PC-9 (cell line): Measurements from ENCODE around the gene MED22. TPM values are rescaled to one million over a fixed set of nuclear protein-coding genes. Genes with fewer than 3 reads are reported as not detected.

Experiments used
- BruUV-seq: library from RNA; stranded (reverse); fragments of 400-500 nt; replicated peaks from 2 replicates; lab custom pipeline; 2021; lab: Mats Ljungman, UMichigan
- CTCF ChIA-PET: fragments of 300-600 bp; sonication (Branson Sonifier 250); formaldehyde crosslinking; loops from one replicate; lab custom pipeline; 2022; ENCODE audit warnings: antibody characterized with exemption; lab: Charles Lee
- POLR2A ChIA-PET: fragments of 300-600 bp; sonication (Branson Sonifier 250); formaldehyde crosslinking; loops from one replicate; lab custom pipeline; 2022; ENCODE audit warnings: antibody characterized with exemption; ENCODE audit not compliant: unreplicated experiment; lab: Charles Lee
- DNase-seq, 2 experiments: peaks; one replicate each; pipeline versions ENCODE4 v3.0.0 to v3.0.0-alpha.2; 2015 to 2022; ENCODE audit warnings: mixed read lengths in 1 of 2
- H2AFZ ChIP-seq: fragments of 200-600 bp; sonication (generic); 2 replicates; pipeline ENCODE4 v1.8.1; 2017; ENCODE audit warnings: antibody characterized with exemption
- H3F3A ChIP-seq: fragments of 200-600 bp; sonication (generic); 2 replicates; pipeline ENCODE4 v1.8.1; 2017; ENCODE audit warnings: antibody characterized with exemption, mild to moderate bottlenecking, low read depth; ENCODE audit not compliant: insufficient read depth
- H3K27ac ChIP-seq: fragments of 200-600 bp; sonication (generic); 2 replicates; pipeline ENCODE4 v1.6.1; 2016; ENCODE audit warnings: mixed run types
- H3K27me3 ChIP-seq: fragments of 200-600 bp; sonication (generic); 2 replicates; pipeline ENCODE4 v1.6.1; 2016; ENCODE audit warnings: low read depth, mixed run types; ENCODE audit not compliant: insufficient read depth
- H3K36me3 ChIP-seq: fragments of 200-600 bp; sonication (generic); 2 replicates; pipeline ENCODE4 v1.6.1; 2016; ENCODE audit warnings: low read depth, mixed run types
- H3K4me1 ChIP-seq: fragments of 200-600 bp; sonication (generic); replicated peaks from 2 replicates; pipeline ENCODE4 v1.6.1; 2016; ENCODE audit warnings: mixed run types; ENCODE audit not compliant: insufficient read depth
- H3K4me2 ChIP-seq: fragments of 200-600 bp; sonication (generic); 2 replicates; pipeline ENCODE4 v1.6.1; 2017; ENCODE audit warnings: mixed run types
- H3K4me3 ChIP-seq: fragments of 200-600 bp; sonication (generic); 2 replicates; pipeline ENCODE4 v1.6.1; 2016; ENCODE audit warnings: mixed run types
- H3K79me2 ChIP-seq: fragments of 200-600 bp; sonication (generic); 2 replicates; pipeline ENCODE4 v1.6.1; 2017; ENCODE audit warnings: low read depth, mixed run types
- H3K9me2 ChIP-seq: fragments of 200-600 bp; sonication (generic); 2 replicates; pipeline ENCODE4 v1.8.1; 2017; ENCODE audit warnings: mild to moderate bottlenecking; ENCODE audit not compliant: insufficient read depth
- H3K9me3 ChIP-seq: fragments of 200-600 bp; sonication (generic); 2 replicates; pipeline ENCODE4 v1.8.1; 2016; ENCODE audit warnings: low read depth; ENCODE audit not compliant: insufficient read depth
- H4K20me1 ChIP-seq: fragments of 200-600 bp; sonication (generic); 2 replicates; pipeline ENCODE4 v1.8.1; 2017; ENCODE audit not compliant: insufficient read depth
- CTCF ChIP-seq: fragments of 200-600 bp; sonication (generic); conservative IDR thresholded peaks from 2 replicates; pipeline ENCODE4 v1.6.1; 2017; ENCODE audit warnings: mixed run types, antibody characterized with exemption, mild to moderate bottlenecking, moderate library complexity
- EZH2 ChIP-seq: fragments of 200-600 bp; sonication (generic); IDR thresholded peaks from 2 replicates; pipeline ENCODE4 v1.8.0; 2017; ENCODE audit warnings: antibody characterized with exemption, low read depth
- intact Hi-C: fragments of 100-400 bp; cut with micrococcal nuclease; formaldehyde crosslinking; loops from one replicate; pipeline ENCODE4 v1.10.0; 2022; ENCODE audit not compliant: unreplicated experiment
- total RNA-seq: library from RNA; stranded (reverse); gene quantifications from 2 replicates; pipeline ENCODE4 v1.2.3, GENCODE V29; 2021

MED22 gene
- total RNA-seq, 1 experiment from 2014 or later: 38.7 TPM

DNA sequence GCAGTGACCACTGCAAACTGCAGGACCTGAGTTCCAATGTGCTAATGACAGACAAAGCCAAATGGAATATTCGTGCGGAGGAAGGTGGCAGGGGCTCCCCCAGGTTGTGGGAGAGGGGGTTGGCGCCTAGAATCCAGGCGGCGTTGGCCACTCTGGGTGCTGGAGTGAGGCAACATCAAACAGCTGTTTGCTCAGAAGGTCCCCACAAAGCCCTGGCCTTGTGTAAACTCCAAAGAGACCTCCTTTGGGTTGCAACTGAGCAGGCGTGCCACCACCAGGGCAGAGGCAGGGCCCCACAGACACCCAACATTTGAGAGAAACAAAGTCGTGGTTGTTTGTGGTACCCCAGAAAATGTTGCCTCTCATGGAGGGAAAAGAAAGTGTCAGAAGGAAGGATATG, 42.8 kb upstream of the MED22 start:
- Histone ChIP-seq H3K4me1 (no peaks in the 10 kb centered on the region), H2AFZ (no peak overlapping the region), H3K4me3 (no peak overlapping the region), H3K9me2 (no peaks in the 10 kb centered on the region), H3F3A (no peaks in the 10 kb centered on the region), H3K36me3 (no peaks in the 10 kb centered on the region), H4K20me1 (no peaks in the 10 kb centered on the region), H3K27me3 (peaks cover 36% of the 10 kb centered on the region), H3K79me2 (no peaks in the 10 kb centered on the region), H3K27ac (no peak overlapping the region), H3K9me3 (no peaks in the 10 kb centered on the region), H3K4me2 (no peak overlapping the region)
- POLR2A ChIA-PET: no interaction called here
- no peak for DNase-seq
- TF ChIP-seq CTCF (no peak), EZH2 (no peak)
- CTCF ChIA-PET: no interaction called here
- BruUV-seq: no TSS peak
- intact Hi-C loops: no loop called here

GRCh38 chr9:133389562-133389961, 41.6 kb upstream of the MED22 start:
- no TSS peak for BruUV-seq
- Histone ChIP-seq H3F3A (no peaks in the 10 kb centered on the region), H3K36me3 (no peaks in the 10 kb centered on the region), H3K4me3 (no peak overlapping the region), H3K27ac (no peak overlapping the region), H3K79me2 (no peaks in the 10 kb centered on the region), H4K20me1 (no peaks in the 10 kb centered on the region), H3K9me2 (no peaks in the 10 kb centered on the region), H3K9me3 (no peaks in the 10 kb centered on the region), H3K4me1 (no peaks in the 10 kb centered on the region), H2AFZ (no peak overlapping the region), H3K27me3 (peaks cover 24% of the 10 kb centered on the region), H3K4me2 (no peak overlapping the region)
- TF ChIP-seq CTCF: no peak
- TF ChIP-seq EZH2: no peak
- DNase-seq: no peak
- ChIA-PET CTCF (interaction anchor here (0.6 kb wide), 1 partner anchor 498 kb away, joined by 4 read pairs; no protein-coding TSS in a partner anchor), POLR2A (interaction anchor here (0.7 kb wide), 1 partner anchor 362 kb away, joined by 8 read pairs; no protein-coding TSS in a partner anchor)
- intact Hi-C loops: no loop called here

DNA sequence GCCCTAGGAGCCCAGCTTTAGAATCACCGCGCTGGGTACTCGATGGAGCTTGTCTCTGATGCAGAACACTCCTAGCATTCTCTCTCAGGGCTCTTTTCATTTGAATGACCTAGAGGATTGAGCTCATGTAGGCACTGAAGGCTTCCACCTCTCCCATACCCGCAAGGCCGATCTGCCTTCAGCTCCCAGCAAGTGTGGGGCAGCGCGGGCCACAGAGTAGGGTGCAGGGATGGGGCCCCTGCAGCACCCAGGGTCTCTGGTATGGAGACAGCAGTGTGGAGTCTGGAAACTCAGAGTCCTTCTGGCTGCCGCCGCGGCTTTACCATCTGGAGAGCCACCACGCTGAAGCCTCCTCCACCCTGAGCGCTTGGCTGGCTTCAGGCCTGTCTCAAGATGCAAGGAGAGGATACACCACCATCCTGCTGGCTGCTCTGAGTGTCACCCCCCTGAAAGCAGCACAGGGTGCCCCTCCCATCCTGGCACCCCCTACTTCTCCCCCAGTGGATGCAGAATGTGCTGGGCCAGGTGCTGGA, 41.2 kb upstream of the MED22 start:
- Histone ChIP-seq H3K79me2 (no peaks in the 10 kb centered on the region), H3K4me2 (no peak overlapping the region), H3K9me2 (no peaks in the 10 kb centered on the region), H3K36me3 (no peaks in the 10 kb centered on the region), H3K27me3 (peaks cover 20% of the 10 kb centered on the region), H3K4me3 (no peak overlapping the region), H3K9me3 (no peaks in the 10 kb centered on the region), H2AFZ (no peak overlapping the region), H3F3A (no peaks in the 10 kb centered on the region), H3K27ac (no peak overlapping the region), H3K4me1 (no peaks in the 10 kb centered on the region), H4K20me1 (no peaks in the 10 kb centered on the region)
- intact Hi-C loops: no loop called here
- BruUV-seq: no TSS peak
- POLR2A ChIA-PET: no interaction called here
- CTCF ChIA-PET: no interaction called here
- DNase-seq: no peak
- TF ChIP-seq CTCF (no peak), EZH2 (no peak)
